ENCODE results near the gene ASIC4.

DNA sequence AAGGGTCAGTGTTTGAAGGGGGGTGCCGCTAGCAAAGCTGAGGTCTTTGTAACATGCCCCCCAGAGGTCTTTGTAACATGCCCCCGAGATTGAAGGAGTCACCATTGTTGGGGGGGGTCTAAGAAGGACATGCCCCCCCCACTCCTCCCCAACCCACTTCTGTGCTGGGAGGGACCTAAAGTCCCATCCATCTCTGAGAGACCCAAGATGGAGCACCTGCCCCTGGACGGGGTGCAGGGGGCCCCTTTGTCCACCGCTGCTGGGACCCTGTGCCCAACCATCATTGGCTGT lies 5.9 kb upstream of the ASIC4 start:
- TF ChIP-seq, protein P1, sequence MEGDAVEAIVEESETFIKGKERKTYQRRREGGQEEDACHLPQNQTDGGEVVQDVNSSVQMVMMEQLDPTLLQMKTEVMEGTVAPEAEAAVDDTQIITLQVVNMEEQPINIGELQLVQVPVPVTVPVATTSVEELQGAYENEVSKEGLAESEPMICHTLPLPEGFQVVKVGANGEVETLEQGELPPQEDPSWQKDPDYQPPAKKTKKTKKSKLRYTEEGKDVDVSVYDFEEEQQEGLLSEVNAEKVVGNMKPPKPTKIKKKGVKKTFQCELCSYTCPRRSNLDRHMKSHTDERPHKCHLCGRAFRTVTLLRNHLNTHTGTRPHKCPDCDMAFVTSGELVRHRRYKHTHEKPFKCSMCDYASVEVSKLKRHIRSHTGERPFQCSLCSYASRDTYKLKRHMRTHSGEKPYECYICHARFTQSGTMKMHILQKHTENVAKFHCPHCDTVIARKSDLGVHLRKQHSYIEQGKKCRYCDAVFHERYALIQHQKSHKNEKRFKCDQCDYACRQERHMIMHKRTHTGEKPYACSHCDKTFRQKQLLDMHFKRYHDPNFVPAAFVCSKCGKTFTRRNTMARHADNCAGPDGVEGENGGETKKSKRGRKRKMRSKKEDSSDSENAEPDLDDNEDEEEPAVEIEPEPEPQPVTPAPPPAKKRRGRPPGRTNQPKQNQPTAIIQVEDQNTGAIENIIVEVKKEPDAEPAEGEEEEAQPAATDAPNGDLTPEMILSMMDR (conservative IDR thresholded peaks at IDR 0.05; ENCODE audit: low read depth, low read length) = no peak
- no peak for TF ChIP-seq EZH2 (IDR thresholded peaks at IDR 0.05; ENCODE audit: borderline replicate concordance, low read depth, low read length, poor library complexity, severe bottlenecking)

Data from A673 (cell line).